Measurements from ENCODE around the gene SLC29A3. TPM values are rescaled to one million over a fixed set of nuclear protein-coding genes. Genes with fewer than 3 reads are reported as not detected.

The SLC29A3 gene
- total RNA-seq, 1 experiment from 2014 or later, result 5.9 TPM

- no peaks in the 10 kb centered on the region for H3K9me3 ChIP-seq (ENCODE audit: control insufficient read depth in 1 of 2, insufficient read depth in 1 of 2, low read depth in 1 of 2, low read length in 2 of 2)
- no peaks in the 10 kb centered on the region for H3K36me3 ChIP-seq (ENCODE audit: control insufficient read depth in 1 of 2, insufficient read depth in 2 of 2, low read length in 2 of 2)
- CTCF ChIA-PET, result interaction anchor here (1.2 to 1.6 kb wide), 2 partner anchors 15 to 310 kb away, joined by 3 to 4 read pairs; no protein-coding TSS in a partner anchor
- no peak for TF ChIP-seq POLR2AphosphoS5 (IDR thresholded peaks at IDR 0.05; ENCODE audit: low read depth, low read length)
- TF ChIP-seq CBX3 (IDR thresholded peaks at IDR 0.05; ENCODE audit: low read depth), result no peak
- TF ChIP-seq ATF3 (IDR thresholded peaks at IDR 0.05), result no peak
- TF ChIP-seq JUND (IDR thresholded peaks at IDR 0.05), result no peak
- no peak for TF ChIP-seq ZBTB33 (IDR thresholded peaks at IDR 0.05; ENCODE audit: extremely low read depth, insufficient replicate concordance, low read length)
- no peak for TF ChIP-seq ELF1 (IDR thresholded peaks at IDR 0.05; ENCODE audit: borderline replicate concordance, low read depth)
- no peak for TF ChIP-seq REST (IDR thresholded peaks at IDR 0.05; ENCODE audit: low read depth)
- no peak for TF ChIP-seq SRF (IDR thresholded peaks at IDR 0.05; ENCODE audit: low read depth)
- no peak for TF ChIP-seq SP1 (IDR thresholded peaks at IDR 0.05; ENCODE audit: low read depth)
- no peak for TF ChIP-seq EGR1 (IDR thresholded peaks at IDR 0.05; ENCODE audit: low read depth)
- TF ChIP-seq ZNF274 (IDR thresholded peaks at IDR 0.05; ENCODE audit: low read depth, low read length), result no peak
- TF ChIP-seq EZH2phosphoT487 (IDR thresholded peaks at IDR 0.05; ENCODE audit: borderline replicate concordance), result no peak
- TF ChIP-seq EZH2 (IDR thresholded peaks at IDR 0.05), result no peak
- TF ChIP-seq YY1 (IDR thresholded peaks at IDR 0.05; ENCODE audit: extremely low read depth, insufficient replicate concordance, low read depth, low read length), result no peak
- no peak for TF ChIP-seq CTCF (IDR thresholded peaks at IDR 0.05 in 2 of 3, conservative IDR thresholded peaks at IDR 0.05 in 1 of 3; ENCODE audit: borderline replicate concordance in 1 of 3, insufficient read depth in 1 of 3, low read depth in 2 of 3, low read length in 2 of 3)
- TF ChIP-seq SIN3A (IDR thresholded peaks at IDR 0.05; ENCODE audit: low read depth), result no peak
- TF ChIP-seq CEBPB (IDR thresholded peaks at IDR 0.05; ENCODE audit: low read depth), result no peak
- no peak for TF ChIP-seq POLR2A (IDR thresholded peaks at IDR 0.05; ENCODE audit: borderline replicate concordance, extremely low read depth, insufficient read depth, insufficient read length)
- TF ChIP-seq TCF7L2 (IDR thresholded peaks at IDR 0.05; ENCODE audit: borderline replicate concordance, extremely low read depth, insufficient read depth, insufficient read length), result no peak
- intact Hi-C loops (cut with micrococcal nuclease), result no loop called here
- RAD21 ChIA-PET (ENCODE audit: low non-redundant PET in 1 of 2, low total read pairs in 2 of 2, uncharacterized antibody in 2 of 2, unreplicated experiment in 2 of 2), result no interaction called here
- H4K20me1 ChIP-seq (ENCODE audit: insufficient read depth), result no peaks in the 10 kb centered on the region
- no peak for ATAC-seq
- no peaks in the 10 kb centered on the region for H3K4me1 ChIP-seq (ENCODE audit: control insufficient read depth in 1 of 2, insufficient read depth in 2 of 2, low read length in 2 of 2)
- H3K27me3 ChIP-seq (ENCODE audit: insufficient read depth, low read length), result no peaks in the 10 kb centered on the region
- H3K4me3 ChIP-seq (replicated peaks in 1 of 2; ENCODE audit: low read depth in 1 of 2, low read length in 2 of 2), result no peak overlapping the region
- no peak overlapping the region for H3K9ac ChIP-seq (ENCODE audit: low read length)
- H3K27ac ChIP-seq (ENCODE audit: low read depth, low read length), result no peak overlapping the region
- DNase-seq (ENCODE audit: low read depth, low spot score), result no peak
- POLR2A ChIA-PET, result interaction anchor here (1.3 kb wide), 1 partner anchor 22 kb away, joined by 3 read pairs; no protein-coding TSS in a partner anchor
- no peaks in the 10 kb centered on the region for H3K79me2 ChIP-seq (ENCODE audit: insufficient read depth, low read length)
- no peak overlapping the region for H3K4me2 ChIP-seq (ENCODE audit: low read length)
- no peak overlapping the region for H2AFZ ChIP-seq (ENCODE audit: low read depth, low read length, poor library complexity, severe bottlenecking)
- BruUV-seq (replicated peaks), result no TSS peak
- H3K9me2 ChIP-seq (ENCODE audit: insufficient read depth), result no peaks in the 10 kb centered on the region
These were observed 79.9 kb downstream of the SLC29A3 start for GRCh38 chr10:71398976-71399375.
